Fibroblast of pulmonary artery (primary cell): Measurements from ENCODE around the gene SOWAHB.

Experiments used
- DNase-seq: peaks from one replicate; pipeline ENCODE4 v3.0.0-alpha.2; 2010; ENCODE audit warnings: low read depth
- H3K4me3 ChIP-seq: replicated peaks from 2 replicates; pipeline ENCODE4 v1.5.1; 2011; ENCODE audit warnings: low read depth, mild to moderate bottlenecking, control low read depth, low read length, moderate library complexity
- TF ChIP-seq, protein P1 (sequence below): IDR thresholded peaks from 2 replicates; pipeline ENCODE4 v1.5.1; 2011; ENCODE audit warnings: mild to moderate bottlenecking, control low read depth, low read length, inconsistent platforms; ENCODE audit errors: missing control alignments

The SOWAHB gene

DNA sequence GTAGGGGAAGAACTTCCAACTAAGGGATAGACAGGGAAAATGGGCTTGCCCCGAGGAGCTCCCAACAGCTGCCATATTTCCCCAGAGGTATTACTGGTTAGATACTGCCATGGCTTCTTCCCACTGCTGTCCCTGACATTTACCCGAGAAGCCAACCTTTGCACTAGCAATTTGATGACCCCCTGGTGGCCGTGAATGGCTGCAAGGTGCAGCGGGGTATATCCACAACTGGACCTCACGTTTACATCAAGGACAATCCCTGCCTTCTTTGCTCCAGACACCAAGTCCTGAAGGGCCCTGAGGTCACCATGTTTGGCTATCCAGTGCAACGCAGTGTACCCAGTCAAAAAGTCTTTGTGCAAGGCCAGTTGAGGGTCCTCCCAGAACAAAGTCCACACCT is 2.3 kb downstream of the SOWAHB start:
- TF ChIP-seq, protein P1, sequence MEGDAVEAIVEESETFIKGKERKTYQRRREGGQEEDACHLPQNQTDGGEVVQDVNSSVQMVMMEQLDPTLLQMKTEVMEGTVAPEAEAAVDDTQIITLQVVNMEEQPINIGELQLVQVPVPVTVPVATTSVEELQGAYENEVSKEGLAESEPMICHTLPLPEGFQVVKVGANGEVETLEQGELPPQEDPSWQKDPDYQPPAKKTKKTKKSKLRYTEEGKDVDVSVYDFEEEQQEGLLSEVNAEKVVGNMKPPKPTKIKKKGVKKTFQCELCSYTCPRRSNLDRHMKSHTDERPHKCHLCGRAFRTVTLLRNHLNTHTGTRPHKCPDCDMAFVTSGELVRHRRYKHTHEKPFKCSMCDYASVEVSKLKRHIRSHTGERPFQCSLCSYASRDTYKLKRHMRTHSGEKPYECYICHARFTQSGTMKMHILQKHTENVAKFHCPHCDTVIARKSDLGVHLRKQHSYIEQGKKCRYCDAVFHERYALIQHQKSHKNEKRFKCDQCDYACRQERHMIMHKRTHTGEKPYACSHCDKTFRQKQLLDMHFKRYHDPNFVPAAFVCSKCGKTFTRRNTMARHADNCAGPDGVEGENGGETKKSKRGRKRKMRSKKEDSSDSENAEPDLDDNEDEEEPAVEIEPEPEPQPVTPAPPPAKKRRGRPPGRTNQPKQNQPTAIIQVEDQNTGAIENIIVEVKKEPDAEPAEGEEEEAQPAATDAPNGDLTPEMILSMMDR, result no peak
- no peak overlapping the region for H3K4me3 ChIP-seq
- no peak for DNase-seq

DNA sequence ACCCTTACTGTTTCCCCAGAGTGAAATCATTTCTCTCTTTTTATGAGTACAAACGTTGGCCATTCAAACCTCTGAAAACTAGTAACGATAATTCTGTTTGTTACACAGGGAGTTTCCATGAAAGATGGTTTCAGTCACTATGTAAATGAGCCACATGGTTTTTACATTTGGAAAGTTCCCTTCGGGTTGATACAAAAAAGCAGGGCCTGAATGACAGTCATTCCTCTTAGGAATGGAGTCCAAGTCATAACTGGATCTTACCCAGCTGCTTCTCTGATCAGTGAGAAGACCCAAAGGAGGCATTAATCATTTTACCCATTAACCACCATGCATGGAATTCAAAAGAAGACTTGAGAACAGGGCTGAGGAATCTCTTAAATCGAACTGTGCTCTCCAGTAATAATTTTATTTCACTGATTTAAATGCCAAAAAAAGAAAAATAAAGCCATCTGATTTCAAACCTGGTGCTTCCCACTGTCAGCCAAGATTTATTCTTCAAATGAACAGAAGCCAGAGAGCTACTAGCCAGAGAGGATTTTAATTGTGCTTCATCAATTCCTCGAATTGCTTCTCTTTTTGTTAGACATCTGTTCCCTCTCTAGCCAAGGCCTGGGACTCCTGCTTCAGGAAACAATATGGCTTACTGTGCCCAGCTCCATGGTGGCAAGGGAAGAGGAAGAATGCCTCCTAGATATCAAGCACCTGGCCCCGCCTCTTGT is 3.2 kb downstream of the SOWAHB start:
- TF ChIP-seq, protein P1, result no peak
- no peak overlapping the region for H3K4me3 ChIP-seq
- no peak for DNase-seq

DNA sequence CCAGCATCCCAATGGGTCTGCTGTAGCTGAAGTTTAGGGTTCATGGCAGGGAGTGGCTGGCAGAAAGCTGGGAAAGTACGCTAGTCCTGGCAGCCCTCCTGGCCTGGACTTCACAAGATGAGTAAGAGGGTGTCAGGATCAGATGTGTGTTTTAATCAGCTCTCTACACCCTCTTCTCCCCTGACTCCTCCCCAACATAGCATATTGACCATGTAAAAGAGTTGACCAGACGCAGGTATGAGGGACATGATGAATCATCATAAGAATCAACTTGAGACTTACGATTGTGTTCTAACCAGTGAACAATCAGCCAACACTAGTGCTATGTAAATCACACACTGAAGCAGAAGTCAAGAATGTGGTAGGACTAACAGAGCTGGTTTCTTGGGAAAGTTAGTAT is 5.3 kb downstream of the SOWAHB start:
- TF ChIP-seq, protein P1, result no peak
- DNase-seq, result no peak
- H3K4me3 ChIP-seq, result no peak overlapping the region

DNA sequence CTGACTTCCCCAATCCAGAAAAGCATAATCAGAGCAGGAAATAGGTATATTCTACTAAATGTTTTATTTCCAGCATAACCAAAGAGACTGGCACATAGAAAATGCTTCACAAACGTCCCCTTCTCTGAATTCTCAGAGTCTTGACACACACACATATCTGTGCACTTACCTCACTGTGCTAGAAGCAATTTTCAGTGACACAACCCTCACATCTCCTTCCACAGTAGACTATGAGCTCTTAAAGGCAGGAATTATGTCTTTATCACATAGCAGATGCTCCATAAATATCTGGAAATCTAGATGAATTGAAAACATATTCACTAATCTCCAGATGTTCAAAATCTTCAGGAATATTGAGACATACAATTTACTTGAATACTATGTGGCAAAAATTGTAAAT is 5.9 kb downstream of the SOWAHB start:
- no peak for DNase-seq
- H3K4me3 ChIP-seq, result no peak overlapping the region
- TF ChIP-seq, protein P1, result no peak

DNA sequence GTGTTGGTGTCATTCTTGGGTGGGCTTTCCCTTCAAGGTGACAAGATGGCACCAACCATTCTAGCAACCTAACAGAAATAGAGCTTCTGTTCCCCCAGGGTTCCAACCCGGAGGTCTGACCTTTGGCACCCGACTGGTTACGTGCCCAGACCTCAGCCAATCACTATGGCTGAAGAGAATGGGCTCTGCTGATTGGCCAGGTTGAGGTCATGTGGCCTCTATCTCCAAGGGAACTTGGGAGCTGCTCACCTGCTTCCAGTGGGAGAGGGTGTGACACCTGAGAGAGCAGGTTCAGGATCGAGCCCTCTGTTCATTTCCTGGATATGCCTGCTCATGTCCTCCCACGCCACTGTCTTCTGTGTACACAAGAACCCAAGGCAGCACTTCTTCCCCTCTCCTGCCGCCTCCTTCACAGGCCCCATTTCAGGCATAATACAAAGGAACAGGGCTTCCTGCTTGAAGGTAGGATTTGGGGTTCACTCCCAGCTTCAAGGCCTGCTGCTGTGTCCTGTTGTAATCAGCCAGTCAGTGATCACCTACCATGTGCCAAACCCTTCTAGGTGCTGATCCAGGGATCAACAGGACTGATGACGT is 11.0 kb downstream of the SOWAHB start:
- H3K4me3 ChIP-seq, result no peak overlapping the region
- no peak for DNase-seq
- TF ChIP-seq, protein P1, result no peak

DNA sequence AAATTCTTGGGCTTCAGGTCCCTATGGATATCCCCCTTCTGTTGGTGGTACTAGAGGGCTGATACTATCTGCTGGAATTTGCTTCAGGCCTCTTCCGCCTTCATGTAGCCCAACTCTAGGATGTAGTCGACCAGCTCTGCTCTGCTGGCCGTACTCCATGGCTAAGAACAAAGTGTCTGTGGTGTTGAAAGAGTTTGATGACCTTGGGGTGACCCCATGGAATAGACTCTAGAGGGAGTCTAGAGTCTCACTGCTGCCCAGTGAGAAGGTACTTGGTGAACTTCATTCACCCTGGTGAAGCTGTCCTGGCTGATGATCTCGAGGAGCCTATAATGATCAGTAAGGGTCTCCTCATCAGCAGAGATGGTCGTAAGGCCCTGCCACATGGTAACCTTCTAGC is 11.7 kb downstream of the SOWAHB start:
- no peak overlapping the region for H3K4me3 ChIP-seq
- no peak for DNase-seq
- TF ChIP-seq, protein P1, result no peak

DNA sequence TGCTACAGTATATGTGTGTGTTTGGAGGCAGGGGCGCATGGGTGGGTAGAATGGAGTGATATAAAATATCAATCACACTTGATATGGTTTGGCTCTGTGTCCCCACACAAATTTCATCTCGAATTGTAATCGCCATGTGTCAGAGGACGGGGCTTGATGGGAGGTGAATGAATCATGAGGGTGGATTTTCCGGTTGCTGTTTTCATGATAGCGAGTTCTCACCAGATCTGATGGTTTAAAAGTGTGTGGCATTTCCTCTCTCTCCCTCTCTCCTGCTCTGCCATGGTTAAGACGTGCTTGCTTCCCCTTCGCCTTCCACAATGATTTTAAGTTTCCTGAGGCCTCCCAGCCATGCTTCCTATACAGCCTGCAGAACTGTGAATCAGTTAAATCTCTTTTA is 14.8 kb downstream of the SOWAHB start:
- TF ChIP-seq, protein P1, result no peak
- DNase-seq, result peak; percentile 69
- no peak overlapping the region for H3K4me3 ChIP-seq
